Measurements from ENCODE around the gene CDK12. TPM values are rescaled to one million over a fixed set of nuclear protein-coding genes. Genes with fewer than 3 reads are reported as not detected.

The CDK12 gene
- total RNA-seq (2022; extraction: Qiagen RNA extraction; ENCODE audit: low read depth) = 28.2 to 40.5 TPM (median 36.3 TPM) in 5 replicates

DNA sequence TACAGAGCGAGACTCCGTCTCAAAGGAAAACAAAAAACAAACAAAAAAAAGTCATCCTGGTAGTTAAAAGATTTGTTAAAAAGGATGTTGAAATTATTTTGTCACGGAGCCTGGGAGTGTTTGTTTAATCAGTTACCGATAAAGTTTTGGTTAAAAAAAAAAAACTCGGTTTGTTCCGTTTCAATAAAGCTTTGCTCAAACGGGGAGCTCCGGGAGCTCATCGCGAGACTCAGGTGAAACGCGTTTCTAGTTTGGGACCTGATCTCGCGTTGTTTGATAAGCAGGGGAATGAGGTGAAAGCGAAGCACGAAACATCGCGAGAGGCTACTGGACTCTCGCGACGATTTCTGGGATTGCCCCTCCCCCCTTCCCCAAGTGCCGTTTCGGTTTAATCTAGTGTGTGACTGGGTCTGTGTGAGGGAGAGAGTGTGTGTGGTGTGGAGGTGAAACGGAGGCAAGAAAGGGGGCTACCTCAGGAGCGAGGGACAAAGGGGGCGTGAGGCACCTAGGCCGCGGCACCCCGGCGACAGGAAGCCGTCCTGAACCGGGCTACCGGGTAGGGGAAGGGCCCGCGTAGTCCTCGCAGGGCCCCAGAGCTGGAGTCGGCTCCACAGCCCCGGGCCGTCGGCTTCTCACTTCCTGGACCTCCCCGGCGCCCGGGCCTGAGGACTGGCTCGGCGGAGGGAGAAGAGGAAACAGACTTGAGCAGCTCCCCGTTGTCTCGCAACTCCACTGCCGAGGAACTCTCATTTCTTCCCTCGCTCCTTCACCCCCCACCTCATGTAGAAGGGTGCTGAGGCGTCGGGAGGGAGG lies at the start of gene CDK12:
Gene CDK12 (plus strand): TSS at position 374 of the 813 bp plus-strand sequence. CDS start 586 bp downstream, outside the sequence.

DNA sequence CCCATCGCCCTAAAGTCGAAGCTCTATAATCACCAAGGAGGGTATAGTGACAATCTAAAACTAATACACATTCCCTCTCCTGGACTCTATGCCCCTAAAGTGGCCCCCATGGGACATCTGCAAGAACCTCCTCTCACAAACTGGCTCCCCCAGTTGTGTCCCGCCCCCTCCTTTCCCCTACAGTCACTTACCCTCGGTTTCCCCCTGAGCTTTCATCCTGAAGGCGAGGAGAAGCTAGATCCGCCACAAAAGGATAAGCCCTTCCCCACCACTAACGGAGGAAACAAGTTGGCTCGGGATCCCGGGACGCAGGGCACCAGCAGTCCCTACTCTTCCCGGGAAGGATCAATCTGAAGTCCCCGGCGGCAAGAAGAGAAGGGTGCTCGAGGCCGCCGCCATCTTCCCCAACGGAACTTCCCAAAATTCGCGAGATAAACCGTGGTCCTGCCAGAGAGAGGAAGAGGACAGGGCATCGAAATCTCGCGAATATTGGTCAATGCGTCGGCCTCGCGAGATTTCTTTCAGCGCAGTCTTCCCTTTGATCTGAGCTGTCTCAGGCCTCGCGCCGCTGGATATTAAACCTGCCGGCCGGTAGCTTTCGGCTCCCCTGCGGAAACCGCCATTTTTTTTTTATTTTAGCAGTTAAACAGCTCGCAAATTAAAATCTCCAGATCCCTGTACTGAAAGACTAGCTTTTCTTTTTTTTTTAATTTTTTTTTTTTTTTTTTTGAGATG lies 10.3 kb upstream of the CDK12 start, which contains the start of gene MED1:
Gene MED1 (minus strand): TSS at position 417 of the 735 bp plus-strand sequence. CDS start 201 bp downstream, at position 216.

Other genes starting within 250 kb of the CDK12 start
- gene STAC2, start 235.5 kb upstream of the CDK12 start, total RNA-seq (2022; extraction: Qiagen RNA extraction; ENCODE audit: low read depth) = 0.81 to 1.7 TPM (median 1.3 TPM) in 5 replicates
- 6.3 to 7.8 TPM (median 7.3 TPM) in 5 replicates for gene FBXL20, start 59.9 kb upstream of the CDK12 start, total RNA-seq (2022; extraction: Qiagen RNA extraction; ENCODE audit: low read depth)
- 24.9 to 35.6 TPM (median 30.5 TPM) in 5 replicates for gene MED1, start 10.2 kb upstream of the CDK12 start, total RNA-seq (2022; extraction: Qiagen RNA extraction; ENCODE audit: low read depth)
- gene NEUROD2, start 146.4 kb downstream of the CDK12 start, total RNA-seq (2022; extraction: Qiagen RNA extraction; ENCODE audit: low read depth) = not detected in 5 replicates
- gene PPP1R1B, start 165.5 kb downstream of the CDK12 start, total RNA-seq (2022; extraction: Qiagen RNA extraction; ENCODE audit: low read depth) = 0.14 TPM in 1 of 5 replicates, not detected in the others
- 52.3 to 59.0 TPM (median 54.0 TPM) in 5 replicates for gene STARD3, start 175.7 kb downstream of the CDK12 start, total RNA-seq (2022; extraction: Qiagen RNA extraction; ENCODE audit: low read depth)
- 0.72 to 1.5 TPM (median 1.1 TPM) in 5 replicates for gene TCAP, start 203.9 kb downstream of the CDK12 start, total RNA-seq (2022; extraction: Qiagen RNA extraction; ENCODE audit: low read depth)
- gene PNMT, start 207.0 kb downstream of the CDK12 start, total RNA-seq (2022; extraction: Qiagen RNA extraction; ENCODE audit: low read depth) = 0.20 to 0.23 TPM in 2 of 5 replicates, not detected in the others
- 6.6 to 8.9 TPM (median 8.5 TPM) in 5 replicates for gene PGAP3, start 226.6 kb downstream of the CDK12 start, total RNA-seq (2022; extraction: Qiagen RNA extraction; ENCODE audit: low read depth)
- 25.6 to 35.1 TPM (median 32.4 TPM) in 5 replicates for gene ERBB2, start 238.6 kb downstream of the CDK12 start, total RNA-seq (2022; extraction: Qiagen RNA extraction; ENCODE audit: low read depth)